ENCODE results near the gene DAB2.

DAB2 gene

DNA sequence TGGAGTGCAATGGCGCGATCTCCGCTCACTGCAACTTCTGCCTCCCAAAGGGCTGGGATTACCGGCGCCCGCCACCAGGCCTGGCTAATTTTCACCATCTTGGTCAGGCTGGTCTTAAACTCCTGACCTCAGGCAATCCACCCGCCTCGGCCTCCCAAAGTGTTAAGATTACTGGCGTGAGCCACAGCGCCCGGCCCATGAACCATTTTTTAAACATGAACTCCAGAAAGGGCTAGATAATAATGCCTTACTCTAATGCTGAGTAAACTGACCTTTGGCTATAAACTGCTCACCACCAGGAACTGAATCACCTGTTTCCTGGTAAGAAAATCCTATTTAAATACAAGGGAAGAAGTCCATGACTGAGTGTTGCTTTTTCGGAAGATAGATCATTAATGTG is 23.2 kb upstream of the DAB2 start:
- TF ChIP-seq ELF4 (IDR thresholded peaks at IDR 0.05): no peak
- no peak for TF ChIP-seq ZNF384 (IDR thresholded peaks at IDR 0.05)
- no peak for TF ChIP-seq HDGF (IDR thresholded peaks at IDR 0.05; ENCODE audit: borderline replicate concordance)
- TF ChIP-seq LEF1 (IDR thresholded peaks at IDR 0.05; ENCODE audit: borderline replicate concordance): no peak
- TF ChIP-seq SUZ12 (IDR thresholded peaks at IDR 0.05): no peak
- TF ChIP-seq PKNOX1 (IDR thresholded peaks at IDR 0.05): no peak
- no peak for TF ChIP-seq L3MBTL2 (conservative IDR thresholded peaks at IDR 0.05)
- TF ChIP-seq FOXM1 (IDR thresholded peaks at IDR 0.05; ENCODE audit: borderline replicate concordance): no peak
- TF ChIP-seq FOXK2 (IDR thresholded peaks at IDR 0.05): no peak
- no peak for TF ChIP-seq BHLHE40 (IDR thresholded peaks at IDR 0.05; ENCODE audit: borderline replicate concordance)
- TF ChIP-seq FOXA1 (IDR thresholded peaks at IDR 0.05): no peak
- no peak for TF ChIP-seq ARNT (IDR thresholded peaks at IDR 0.05)
- TF ChIP-seq TARDBP (IDR thresholded peaks at IDR 0.05): no peak
- no peak for TF ChIP-seq SP1 (IDR thresholded peaks at IDR 0.05)
- no peak for TF ChIP-seq NFRKB (IDR thresholded peaks at IDR 0.05)
- TF ChIP-seq CTBP1 (IDR thresholded peaks at IDR 0.05; ENCODE audit: borderline replicate concordance): no peak
- ChIA-PET CTCF (no interaction called here), POLR2A (no interaction called here)
- no peak for DNase-seq (ENCODE audit: extremely low spot score)

- no peak for DNase-seq (ENCODE audit: extremely low spot score)
- TF ChIP-seq FOXK2 (IDR thresholded peaks at IDR 0.05) (no peak), TARDBP (IDR thresholded peaks at IDR 0.05) (no peak), ELF4 (IDR thresholded peaks at IDR 0.05) (no peak), PKNOX1 (IDR thresholded peaks at IDR 0.05) (no peak), FOXM1 (IDR thresholded peaks at IDR 0.05; ENCODE audit: borderline replicate concordance) (no peak), ARNT (IDR thresholded peaks at IDR 0.05) (no peak), CTBP1 (IDR thresholded peaks at IDR 0.05; ENCODE audit: borderline replicate concordance) (no peak), L3MBTL2 (conservative IDR thresholded peaks at IDR 0.05) (no peak), NFRKB (IDR thresholded peaks at IDR 0.05) (no peak), HDGF (IDR thresholded peaks at IDR 0.05; ENCODE audit: borderline replicate concordance) (no peak), SUZ12 (IDR thresholded peaks at IDR 0.05) (no peak), FOXA1 (IDR thresholded peaks at IDR 0.05) (no peak), ZNF384 (IDR thresholded peaks at IDR 0.05) (no peak), LEF1 (IDR thresholded peaks at IDR 0.05; ENCODE audit: borderline replicate concordance) (no peak), SP1 (IDR thresholded peaks at IDR 0.05) (no peak), BHLHE40 (IDR thresholded peaks at IDR 0.05; ENCODE audit: borderline replicate concordance) (no peak)
- POLR2A ChIA-PET: interaction anchor here (1.9 kb wide), 1 partner anchor 22 kb away, joined by 8 read pairs; the partner anchor contains the start of gene DAB2
- CTCF ChIA-PET: interaction anchor here (0.7 kb wide), 1 partner anchor 1442 kb away, joined by 3 read pairs; no protein-coding TSS in a partner anchor
Measured at GRCh38 chr5:39447059-39447458, 22.3 kb upstream of the DAB2 start.

- DNase-seq (ENCODE audit: extremely low spot score): no peak
- ChIA-PET POLR2A (interaction anchor here (1.9 kb wide), 1 partner anchor 21 kb away, joined by 8 read pairs; the partner anchor contains the start of gene DAB2), CTCF (no interaction called here)
- TF ChIP-seq SUZ12 (IDR thresholded peaks at IDR 0.05): no peak
- TF ChIP-seq ZNF384 (IDR thresholded peaks at IDR 0.05): no peak
- no peak for TF ChIP-seq HDGF (IDR thresholded peaks at IDR 0.05; ENCODE audit: borderline replicate concordance)
Measured at GRCh38 chr5:39446231-39446630, 21.5 kb upstream of the DAB2 start.

GRCh38 chr5:39443911-39444310 is 19.1 kb upstream of the DAB2 start:
- no peak for TF ChIP-seq CTBP1 (IDR thresholded peaks at IDR 0.05; ENCODE audit: borderline replicate concordance)
- no peak for TF ChIP-seq ELF4 (IDR thresholded peaks at IDR 0.05)
- TF ChIP-seq NFRKB (IDR thresholded peaks at IDR 0.05): no peak
- POLR2A ChIA-PET: no interaction called here
- CTCF ChIA-PET: no interaction called here
- no peak for DNase-seq (ENCODE audit: extremely low spot score)

DNA sequence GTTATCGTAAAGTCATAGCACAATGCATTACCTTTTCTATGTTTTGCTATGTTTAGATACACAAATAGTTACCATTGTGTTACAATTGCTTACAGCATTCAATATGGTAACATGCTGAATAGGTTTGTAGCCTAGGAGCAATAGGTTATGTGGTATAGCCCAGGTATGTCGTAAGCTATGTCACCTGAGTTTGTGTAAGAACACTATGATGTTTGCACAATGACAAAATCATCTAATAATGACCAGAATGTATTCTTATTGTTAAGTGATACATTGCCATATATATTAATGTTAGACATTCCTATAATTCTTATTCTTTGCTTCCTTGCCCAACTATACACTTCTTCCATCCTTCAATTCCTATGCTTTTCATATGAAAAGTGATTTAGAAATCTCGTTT is 18.2 kb upstream of the DAB2 start:
- ChIA-PET CTCF (no interaction called here), POLR2A (no interaction called here)
- TF ChIP-seq TARDBP (IDR thresholded peaks at IDR 0.05) (no peak), NFRKB (IDR thresholded peaks at IDR 0.05) (no peak), FOXK2 (IDR thresholded peaks at IDR 0.05) (no peak), ARNT (IDR thresholded peaks at IDR 0.05) (no peak), SUZ12 (IDR thresholded peaks at IDR 0.05) (no peak)
- DNase-seq (ENCODE audit: extremely low spot score): no peak

GRCh38 chr5:39441838-39442237 is 17.1 kb upstream of the DAB2 start:
- POLR2A ChIA-PET: no interaction called here
- no peak for DNase-seq (ENCODE audit: extremely low spot score)
- TF ChIP-seq NFRKB (IDR thresholded peaks at IDR 0.05) (no peak), ELF4 (IDR thresholded peaks at IDR 0.05) (no peak)
- CTCF ChIA-PET: no interaction called here

DNA sequence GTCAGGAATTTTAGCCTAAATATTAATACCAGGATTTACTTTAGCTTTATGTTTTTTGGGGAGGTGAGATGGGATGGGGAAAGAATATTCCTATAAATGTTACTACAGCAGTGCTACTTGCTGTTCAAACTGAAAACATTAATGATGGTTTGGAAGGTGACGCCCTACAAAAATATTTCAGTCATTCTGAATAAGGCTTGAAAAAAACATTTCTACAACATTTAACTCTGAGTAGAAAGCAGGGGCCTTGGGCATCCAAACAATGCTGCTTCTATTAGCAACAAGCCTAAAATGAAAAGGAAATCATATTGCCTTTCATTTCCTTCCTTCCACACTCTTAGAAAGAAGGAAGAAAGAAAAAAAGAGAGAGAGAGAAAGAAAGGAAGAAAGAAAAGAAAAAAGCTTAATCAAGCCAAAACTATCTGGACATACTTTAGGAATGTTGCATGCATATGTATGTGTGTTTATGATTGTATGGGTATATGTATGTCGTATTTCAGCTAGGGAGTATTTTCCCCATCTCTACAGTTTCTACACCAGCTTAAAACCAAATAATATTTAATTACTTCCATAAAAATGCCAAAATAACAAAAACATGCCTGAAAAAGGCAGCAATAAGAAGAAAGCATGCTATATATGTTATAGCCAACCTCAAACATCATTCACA is 16.3 kb upstream of the DAB2 start:
- POLR2A ChIA-PET: no interaction called here
- TF ChIP-seq HDGF (IDR thresholded peaks at IDR 0.05; ENCODE audit: borderline replicate concordance) (no peak), NFRKB (IDR thresholded peaks at IDR 0.05) (no peak), ELF4 (IDR thresholded peaks at IDR 0.05) (no peak)
- no peak for DNase-seq (ENCODE audit: extremely low spot score)
- CTCF ChIA-PET: interaction anchor here (0.8 kb wide), 1 partner anchor 22 kb away, joined by 3 read pairs; no protein-coding TSS in a partner anchor

Data from HEK293T (cell line).